ENCODE results near the gene GSTM4.
"Not testable (repeated sequence)": the region's sequence is repeated elsewhere in the genome, so short reads cannot be mapped to it uniquely, and the experiment has no call there.

The GSTM4 gene

DNA sequence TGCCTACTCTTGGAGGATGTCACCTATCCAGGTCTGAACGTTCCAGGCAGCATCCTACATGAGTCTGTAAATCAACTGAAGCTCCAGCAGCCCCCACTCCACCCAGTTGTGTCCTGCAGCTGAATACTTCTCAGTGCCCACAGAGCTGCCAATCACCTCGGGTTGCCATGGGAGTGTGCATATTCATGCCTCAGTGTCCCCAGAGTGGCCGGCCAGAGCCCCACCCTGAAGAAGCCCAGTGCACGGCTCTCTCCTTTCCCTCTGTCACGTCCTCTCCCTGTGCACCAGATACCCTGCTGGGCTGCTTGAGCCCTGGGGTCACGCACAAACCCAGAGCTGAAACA is 16.1 kb upstream of the GSTM4 start:
- DNase-seq: no peak

DNA sequence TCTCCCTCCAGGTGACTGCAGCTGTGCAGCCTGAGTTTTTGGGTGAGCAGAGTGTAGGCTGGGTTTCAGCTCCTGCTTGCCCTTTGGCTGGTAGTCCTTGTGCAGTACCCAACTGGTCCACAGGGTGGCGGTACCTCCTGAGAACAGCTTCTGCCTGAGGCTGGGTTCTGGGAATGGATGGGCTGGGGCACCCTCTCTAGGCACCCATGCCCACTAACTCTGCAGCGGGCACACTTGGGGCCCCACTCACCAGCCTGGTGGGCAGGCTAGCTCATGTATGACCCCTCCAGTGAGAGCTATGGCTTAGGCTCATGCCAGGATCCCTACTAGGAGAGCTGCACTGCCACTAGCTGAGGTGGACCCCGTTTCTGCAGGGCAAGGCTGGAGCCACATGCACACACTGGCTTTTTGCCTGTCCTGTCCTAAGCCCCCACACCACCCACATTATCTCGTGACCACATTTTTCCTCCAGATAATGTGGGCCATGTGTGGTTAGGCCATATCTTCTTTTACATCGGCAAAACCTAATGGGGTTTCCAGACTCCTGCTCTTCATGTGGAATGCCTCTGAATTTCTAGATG is 15.5 kb upstream of the GSTM4 start:
- peak; percentile 80 for DNase-seq

DNA sequence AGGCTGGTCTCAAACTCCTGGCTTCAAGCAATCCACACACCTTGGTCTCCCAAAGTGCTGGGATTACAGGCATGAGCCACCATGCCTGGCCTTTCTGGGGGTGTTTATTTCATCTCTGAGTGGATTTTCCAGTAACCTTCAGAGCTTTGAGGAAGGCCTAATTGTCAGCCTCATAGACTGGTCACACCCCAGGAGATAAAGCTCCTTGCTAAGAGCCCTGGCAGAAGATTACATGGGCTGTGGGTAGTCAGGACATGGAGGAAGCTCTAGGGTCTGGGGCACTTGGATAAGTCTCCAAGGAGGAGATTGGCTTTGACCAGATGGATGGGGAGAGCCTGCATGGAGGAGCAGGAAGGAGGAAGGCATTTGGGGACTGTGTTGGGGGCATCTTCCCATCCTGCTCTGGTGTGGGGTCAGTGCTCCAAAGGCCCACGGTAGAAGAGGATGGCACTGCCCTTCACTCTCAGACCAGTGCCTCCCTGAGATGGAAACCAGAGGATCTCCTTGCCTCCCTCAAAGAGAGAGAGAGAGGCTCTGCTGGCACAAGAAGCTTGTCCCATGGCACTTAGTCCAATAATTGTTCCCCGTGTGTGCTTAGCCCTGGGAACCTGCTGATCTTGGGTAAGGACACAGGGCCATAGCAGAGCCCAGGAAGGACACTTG is 14.7 kb upstream of the GSTM4 start:
- no peak for DNase-seq

DNA sequence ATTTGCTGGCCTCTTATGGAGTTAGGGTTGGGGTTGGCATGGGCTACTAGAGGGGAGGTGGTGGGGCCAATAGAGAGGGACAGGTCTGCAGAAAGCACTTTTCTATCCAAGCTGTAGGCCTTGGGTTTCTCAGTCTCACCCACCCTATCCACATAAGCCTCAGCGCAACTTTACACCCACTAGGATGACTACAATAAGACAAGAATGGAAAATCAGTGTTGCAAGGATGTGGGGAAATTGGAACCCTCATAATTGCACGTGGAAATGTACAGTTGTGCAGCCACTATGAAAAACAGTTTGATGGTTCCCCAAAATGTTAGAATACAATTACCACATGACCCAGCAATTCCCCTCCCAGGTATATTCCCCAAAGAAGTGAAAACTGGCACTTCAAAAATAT is 14.0 kb upstream of the GSTM4 start:
- DNase-seq: no peak

DNA sequence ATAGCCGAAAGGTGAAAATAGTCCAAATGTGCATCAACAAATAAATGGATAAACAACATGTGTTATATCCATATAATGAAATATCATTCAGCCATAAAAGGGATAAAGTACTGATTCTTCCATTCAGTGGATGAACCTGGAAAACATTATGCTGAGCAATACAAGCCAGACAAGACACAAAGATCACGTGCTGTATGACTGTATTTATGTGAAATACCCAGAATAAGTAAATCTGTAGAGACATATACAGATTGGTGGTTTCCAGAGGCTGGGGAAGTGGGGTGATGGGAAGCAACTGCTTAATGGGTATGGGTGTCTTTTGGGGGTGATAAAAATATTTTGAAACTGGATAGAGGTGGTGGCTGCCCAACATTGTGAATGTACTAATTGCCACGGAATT is 13.3 kb upstream of the GSTM4 start:
- DNase-seq: no peak

DNA sequence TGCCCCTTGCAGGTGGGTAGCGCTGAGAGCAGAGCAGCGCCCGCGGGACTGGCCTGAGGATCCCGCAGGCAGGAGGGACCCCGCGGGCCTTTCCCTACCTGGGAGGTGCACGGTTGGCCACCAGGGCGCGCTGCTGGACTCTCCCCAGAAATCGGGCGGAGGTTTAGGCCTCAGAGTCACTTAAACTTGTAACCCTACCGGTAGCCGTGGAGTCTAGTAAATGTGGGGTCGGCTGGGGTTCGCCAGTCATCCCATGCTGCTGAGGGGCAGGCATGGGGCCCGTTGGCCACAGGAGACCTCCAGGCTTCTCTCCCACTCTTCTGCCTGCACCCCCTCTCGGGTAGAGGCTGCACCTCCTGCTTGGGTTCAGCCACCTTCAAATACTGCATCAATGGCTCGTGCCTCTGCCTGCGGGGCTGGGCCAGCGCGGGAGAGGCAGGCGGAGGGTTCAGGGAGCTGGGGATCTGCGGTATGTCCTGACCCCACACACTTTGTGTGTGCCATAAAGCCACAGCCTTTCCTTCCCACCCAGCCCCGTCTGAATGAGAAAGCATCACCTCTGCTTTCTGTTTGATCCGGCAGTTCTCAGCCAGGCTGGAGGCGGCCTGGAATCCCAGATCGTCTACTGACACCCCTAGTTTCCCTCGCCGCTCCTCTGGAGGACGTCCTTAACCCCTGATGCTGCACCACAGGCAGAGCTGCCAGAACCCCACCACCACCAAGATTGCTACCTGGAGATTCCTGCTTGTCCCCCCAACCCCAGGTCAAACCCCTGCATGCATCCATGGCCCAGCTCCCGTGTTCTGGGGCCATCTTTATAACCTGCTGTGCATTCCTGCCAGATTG is 12.3 kb upstream of the GSTM4 start:
- peak; percentile 80 for DNase-seq

DNA sequence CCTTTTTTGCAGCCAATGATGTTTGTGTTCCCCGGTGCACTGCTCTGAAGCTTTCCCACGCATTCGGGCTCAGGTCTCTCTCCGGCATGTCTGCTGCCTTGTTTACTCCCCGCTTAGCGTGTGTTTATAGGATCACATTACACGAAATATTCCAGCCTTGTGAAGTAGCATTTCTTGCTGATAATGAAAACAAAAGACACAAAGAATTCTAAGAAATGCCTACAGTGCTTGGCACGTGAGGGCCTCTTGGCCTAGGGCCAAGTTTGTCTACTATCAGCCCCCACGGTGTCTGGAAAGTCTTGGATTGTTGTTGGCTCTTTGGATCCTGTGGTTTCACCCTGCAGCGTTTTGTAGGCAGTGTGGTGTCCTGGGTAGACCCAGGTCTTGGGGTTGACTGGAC is 11.2 kb upstream of the GSTM4 start:
- no peak for DNase-seq

DNA sequence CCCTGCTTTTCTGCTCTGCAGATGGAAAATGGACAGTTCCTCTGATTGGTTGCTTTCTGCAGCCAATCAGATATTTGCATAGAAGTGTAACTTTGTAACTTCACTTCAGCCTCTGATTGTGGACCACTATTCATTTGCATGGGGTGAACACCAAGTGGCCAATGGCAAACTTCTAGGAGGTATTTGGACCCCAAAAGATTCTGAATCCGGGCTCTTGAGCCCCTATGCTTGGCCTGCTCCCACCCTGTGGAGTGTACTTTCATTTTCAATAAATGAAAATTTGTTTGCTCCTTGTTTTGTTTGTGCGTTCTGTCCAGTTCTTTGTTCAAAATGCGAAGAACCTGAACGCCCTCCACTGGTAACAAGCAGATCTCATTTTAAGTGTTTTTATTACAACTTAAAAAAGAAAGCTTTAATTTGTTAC is 6.4 kb upstream of the GSTM4 start:
- no peak for DNase-seq

DNA sequence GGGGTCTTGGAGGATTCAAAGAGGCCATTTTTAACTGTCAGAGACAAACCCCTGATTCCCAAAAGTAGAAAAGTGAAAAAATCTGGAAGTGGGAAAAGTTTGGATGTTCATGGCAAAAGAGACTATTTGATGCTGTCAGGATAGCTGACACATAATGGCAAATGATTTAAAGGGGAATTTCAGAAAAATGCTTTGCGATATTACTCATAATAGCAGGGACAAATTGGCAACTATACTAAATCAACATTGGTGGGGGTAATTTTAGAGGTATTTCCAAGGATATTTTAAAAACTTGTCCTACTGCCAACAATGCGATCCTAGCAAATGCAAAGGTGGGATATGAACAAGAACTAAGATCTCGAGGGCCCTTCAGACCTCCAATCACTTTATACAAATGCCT is 5.3 kb upstream of the GSTM4 start:
- DNase-seq: no peak

DNA sequence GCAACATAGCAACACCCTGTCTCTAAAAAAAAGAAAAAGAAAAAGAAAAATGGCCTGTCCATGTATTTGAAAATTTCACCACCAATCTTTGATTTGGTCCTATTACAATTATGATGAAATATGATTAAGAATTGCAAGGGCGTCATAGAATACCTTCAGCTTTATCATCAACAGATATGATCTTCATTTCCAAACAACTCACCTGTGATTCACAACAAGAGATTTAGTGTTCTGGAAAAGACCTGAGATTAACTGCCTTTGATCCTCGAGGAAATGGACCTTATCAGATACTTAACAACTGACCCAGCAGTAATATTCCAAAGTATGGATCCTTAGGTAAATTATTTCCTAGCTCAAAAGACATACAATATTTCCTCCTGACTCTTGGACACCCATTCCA is 3.5 kb upstream of the GSTM4 start:
- no peak for DNase-seq

DNA sequence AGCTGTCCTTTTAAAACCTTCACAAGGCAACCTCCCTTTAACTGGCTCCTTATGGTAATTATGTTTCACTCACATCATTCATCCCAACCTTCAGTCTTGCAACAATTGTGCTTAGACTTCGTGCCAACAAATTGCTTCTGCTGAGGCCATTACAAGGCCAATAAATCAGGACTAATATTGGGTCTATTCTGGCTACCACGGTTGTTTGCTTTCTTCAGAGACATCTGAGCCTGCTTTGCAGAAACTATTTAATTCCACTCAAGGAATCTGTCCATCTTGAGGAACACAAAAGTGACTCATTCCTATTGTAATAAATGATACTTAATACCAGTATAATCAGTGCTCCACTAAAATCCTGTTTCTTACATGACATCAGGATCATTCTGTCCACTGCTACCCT is 2.6 kb upstream of the GSTM4 start:
- no peak for DNase-seq

DNA sequence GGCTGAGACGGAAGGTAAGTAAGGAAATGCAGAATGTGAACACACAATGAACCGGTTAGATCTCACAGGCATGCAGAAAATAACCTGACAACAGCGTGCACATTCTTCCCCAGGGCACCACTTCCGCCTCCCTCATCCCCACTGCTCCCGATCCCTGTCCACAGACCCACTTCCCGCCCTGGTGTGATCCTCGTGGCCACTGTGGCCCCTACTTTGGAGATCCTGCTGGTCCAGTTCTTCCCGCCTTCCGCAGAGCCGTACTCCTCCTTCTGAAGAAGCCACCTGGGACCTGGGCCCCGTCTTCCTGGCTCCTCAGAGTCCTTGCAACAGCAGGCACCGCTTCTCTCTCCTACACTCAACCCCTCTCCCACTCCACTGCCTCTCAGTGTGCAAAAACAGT is 1.4 kb upstream of the GSTM4 start:
- no peak for DNase-seq

DNA sequence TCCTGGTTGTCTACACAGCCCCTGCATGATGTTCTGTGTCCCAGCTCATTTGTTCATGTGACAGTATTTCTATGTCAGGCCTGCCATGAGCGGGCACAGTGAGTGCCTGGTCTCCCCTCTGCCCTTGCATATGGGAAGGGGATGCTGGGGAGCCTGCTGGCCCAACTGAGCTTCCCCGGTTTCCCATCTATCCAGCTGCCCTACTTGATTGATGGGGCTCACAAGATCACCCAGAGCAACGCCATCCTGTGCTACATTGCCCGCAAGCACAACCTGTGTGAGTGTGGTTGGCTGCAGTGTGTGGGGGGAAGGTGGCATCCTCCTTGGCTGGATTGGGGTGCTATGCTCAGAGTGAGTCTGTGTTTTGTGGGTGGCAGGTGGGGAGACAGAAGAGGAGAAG is 1.5 kb downstream of the GSTM4 start:
- no peak for DNase-seq

DNA sequence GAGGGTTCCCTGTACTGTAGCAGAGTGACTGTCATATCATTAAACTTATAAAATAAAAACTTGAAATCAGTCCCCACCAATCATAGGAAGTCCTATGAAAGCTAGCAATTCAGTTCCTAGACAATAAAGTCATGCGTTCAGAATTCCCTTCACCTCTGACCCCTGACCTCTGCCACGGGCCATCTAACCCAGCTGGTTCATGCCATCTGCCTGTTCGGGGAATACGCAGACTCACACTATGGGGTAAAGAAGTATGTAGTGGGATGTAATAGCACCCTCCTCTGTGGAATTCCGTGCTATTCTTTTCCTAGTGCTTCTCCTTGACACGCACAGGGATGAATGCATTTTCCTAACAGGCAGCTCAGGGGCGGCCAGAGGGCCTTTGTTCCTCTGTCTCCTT is 2.1 kb downstream of the GSTM4 start:
- DNase-seq: no peak

DNA sequence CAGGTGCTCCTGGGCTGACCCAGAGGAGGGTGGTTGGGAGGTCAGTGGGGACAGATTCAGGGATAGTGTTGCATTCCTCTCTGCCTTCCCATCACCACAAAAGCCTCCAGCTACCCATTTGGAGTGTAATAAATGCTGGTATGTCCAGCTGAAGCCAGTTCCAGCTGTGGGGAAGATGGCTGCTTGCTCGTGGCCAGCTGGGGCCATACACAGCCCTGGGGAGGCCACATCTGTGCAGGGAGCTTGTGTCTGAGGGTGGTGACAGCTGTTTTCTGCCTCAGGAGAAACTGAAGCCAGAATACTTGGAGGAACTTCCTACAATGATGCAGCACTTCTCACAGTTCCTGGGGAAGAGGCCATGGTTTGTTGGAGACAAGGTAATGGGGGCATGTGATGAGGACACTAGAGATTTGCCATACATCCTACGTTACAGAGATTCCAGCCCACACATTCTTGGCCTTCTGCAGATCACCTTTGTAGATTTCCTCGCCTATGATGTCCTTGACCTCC is 2.7 kb downstream of the GSTM4 start:
- no peak for DNase-seq

DNA sequence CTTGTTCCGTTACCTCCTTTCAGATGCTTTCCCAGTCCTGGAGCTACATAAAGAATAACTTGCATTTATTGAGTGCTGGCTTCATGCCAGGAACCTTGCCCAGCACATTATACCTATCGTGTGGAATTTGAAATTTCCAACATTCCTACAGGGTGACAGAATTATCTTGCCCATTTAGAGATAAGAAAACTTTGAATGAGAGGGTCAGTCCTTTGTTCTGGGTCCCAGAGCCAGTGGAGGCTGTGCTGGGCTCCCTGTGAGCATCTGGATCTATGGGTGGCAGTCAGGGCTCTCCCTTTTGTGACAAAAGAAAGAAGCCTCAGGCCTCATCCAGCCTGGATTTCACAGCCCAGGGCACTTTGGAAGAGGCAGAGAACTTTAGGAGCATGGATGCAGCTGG is 3.2 kb downstream of the GSTM4 start:
- DNase-seq: no peak

DNA sequence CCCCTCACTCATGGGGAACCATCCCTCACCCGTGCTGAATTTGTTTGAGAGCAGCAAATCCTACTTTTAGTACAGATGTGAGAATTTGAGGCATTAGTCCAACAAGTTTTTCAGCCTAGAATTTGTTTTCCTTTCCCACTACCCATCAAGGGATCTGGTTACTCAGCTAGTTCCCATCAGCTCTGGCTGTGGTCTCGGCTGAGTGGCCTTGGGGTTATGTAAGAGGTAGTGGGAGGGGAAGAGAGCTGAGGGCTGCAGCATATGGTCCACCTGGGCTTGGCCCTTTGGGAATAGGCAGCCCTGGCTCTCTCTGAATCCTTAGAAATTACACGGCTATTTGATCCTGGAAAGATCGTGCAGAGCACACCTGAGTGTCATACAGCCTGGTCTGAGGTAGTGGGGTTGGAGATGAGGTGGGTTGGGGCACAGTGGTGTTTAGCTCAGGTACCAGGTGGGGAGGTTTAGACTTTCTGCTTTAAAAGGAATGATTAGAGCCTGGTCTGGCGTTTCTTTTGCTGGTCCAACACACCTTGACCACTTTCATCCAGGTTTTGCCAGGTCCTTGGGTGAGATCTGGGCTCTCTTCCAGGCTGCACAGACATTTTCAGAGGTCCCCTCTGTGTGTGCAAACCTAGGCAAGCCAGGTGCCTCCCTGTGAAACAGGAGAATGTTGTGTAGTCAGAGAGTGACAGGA is 4.2 kb downstream of the GSTM4 start:
- DNase-seq: no peak

DNA sequence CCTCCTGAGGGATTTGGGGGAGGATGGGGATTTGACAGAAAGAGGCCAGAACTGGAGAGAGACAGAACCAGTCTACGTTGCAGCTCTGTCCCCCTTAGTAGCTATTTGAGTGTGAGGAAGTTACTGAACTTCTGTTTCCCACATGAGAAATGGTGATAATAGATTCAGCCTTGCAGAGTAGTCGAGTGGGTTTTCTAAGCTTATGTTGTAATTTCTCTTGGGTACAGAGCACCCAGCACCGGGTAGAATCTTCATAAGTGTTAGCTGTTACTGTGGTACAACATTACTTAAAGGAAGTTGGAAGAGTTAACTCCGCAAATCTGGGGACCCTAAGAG is 4.8 kb downstream of the GSTM4 start:
- not testable (repeated sequence) for DNase-seq

DNA sequence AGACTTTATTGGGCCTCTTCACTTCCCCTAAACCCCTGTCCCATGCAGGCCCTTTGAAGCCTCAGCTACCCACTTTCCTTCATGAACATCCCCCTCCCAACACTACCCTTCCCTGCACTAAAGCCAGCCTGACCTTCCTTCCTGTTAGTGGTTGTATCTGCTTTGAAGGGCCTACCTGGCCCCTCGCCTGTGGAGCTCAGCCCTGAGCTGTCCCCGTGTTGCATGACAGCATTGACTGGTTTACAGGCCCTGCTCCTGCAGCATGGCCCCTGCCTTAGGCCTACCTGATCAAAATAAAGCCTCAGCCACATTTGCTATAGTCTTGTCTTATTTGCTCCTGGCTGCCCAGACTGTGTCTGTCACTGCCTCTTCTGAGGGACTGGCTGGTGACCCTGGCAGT is 5.5 kb downstream of the GSTM4 start:
- no peak for DNase-seq

DNA sequence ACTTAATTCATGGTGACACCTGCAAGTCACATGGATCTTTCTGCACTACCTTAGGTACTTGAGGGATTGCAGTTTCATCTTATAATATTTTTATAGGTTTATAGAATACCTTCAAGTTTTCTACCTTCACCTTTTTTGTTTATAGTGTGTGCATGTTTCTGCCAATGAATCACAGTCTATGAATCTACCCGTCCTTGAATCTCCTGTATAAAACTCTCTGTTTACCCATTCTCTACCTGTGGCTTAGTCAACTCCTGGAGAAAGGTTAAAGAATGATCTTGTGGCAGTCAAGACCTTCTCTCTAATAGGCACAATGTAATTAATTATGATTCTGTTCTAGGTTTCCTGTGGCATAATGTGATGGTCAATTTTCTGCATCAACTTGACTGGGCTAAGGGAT is 8.8 kb downstream of the GSTM4 start:
- no peak for DNase-seq

DNA sequence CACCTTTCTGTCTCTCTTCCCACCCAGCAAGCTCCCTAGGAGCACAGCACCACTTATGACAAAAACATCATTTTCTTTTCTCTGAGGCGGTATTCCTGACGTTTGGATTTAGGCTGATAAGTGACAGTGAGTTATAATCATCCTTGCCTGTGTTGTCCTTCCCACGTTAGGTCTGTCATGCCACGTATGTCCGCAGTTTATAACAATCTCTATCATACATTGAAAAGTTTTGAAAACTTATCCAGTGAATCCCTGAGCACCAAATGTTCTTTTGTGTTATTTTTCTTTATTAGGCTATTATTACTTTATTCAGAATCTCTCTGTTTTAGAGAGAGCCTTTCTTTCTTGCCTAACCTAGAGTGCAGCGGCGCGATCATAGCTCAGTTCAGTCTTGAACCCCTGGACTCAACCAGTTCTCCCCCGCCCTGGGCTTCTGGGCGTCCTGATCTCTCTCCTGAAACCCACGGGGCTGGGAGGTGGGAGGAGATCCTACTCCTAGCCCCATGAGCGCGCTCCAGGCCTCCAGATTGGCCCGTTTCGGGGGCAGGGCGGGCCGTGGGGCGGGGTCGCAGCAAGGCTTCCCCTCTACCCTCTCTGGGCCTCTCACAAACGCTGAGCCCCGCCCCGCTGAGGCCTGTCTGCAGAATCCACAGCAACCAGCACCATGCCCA is 11.7 kb downstream of the GSTM4 start, which contains the start of gene GSTM2:
TSS of gene GSTM2 (plus strand) at position 606 of the 671 bp plus-strand sequence. CDS start at position 665, 59 bp downstream.
- DNase-seq: peak; percentile 77

DNA sequence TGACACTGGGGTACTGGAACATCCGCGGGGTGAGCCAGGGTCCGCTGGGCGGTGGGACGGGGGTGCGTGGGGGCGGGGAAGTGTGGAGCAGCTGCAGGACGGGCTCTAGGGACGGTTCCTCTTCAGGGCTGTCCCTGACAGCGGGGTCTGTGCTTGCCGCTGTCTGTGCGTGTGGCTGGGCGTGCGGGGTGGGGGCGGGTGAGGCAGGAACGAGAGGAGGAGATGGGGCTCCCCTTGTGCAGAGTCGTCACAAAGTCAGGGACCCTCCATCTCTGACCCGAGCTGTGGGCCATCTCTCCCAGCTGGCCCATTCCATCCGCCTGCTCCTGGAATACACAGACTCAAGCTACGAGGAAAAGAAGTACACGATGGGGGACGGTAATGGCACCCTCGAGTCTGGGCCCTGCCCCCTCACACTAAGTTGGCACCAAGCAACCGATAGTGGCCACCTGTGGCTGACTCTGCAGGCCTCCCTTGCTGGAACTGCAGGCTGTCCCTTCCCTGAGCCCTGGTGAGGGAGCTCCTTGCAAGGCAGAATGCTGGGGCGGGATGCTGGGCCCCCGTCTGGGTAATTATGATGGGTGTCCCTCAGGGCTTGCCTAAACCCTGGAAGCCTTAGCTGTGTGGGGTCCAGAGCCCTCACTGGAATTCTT is 12.3 kb downstream of the GSTM4 start:
- DNase-seq: no peak
